CD4-positive, alpha-beta T cell treated with Interferon alpha-2 for 1 hour (primary cell): ENCODE data around the gene RGS18.
A peak's percentile ranks its signal among the peaks of the same experiment; 100 is the strongest.
"Not testable (repeated sequence)": the region's sequence is repeated elsewhere in the genome, so short reads cannot be mapped to it uniquely, and the experiment has no call there.

Experiments
- DNase-seq, 2 donors: peaks; one replicate each; pipeline ENCODE4 v3.0.0-alpha.2; 2020 to 2022

Gene RGS18

GRCh38 chr1:192158181-192158580, at the start of gene RGS18:
Gene RGS18, plus strand, starts transcription at chr1:192158462. Its CDS starts 176 bp downstream, at chr1:192158638.
- peak; percentile 23 for DNase-seq

GRCh38 chr1:192109576-192109975, 48.7 kb upstream of the RGS18 start:
- DNase-seq: no peak

- no peak for DNase-seq
These were observed 43.3 kb upstream of the RGS18 start for GRCh38 chr1:192115000-192115399.

GRCh38 chr1:192118881-192119405, 39.3 kb upstream of the RGS18 start:
- no peak for DNase-seq

GRCh38 chr1:192119701-192120100, 38.6 kb upstream of the RGS18 start:
- no peak for DNase-seq

GRCh38 chr1:192122668-192123067, 35.6 kb upstream of the RGS18 start:
- DNase-seq: no peak

- no peak for DNase-seq
These were observed 35.0 kb upstream of the RGS18 start for GRCh38 chr1:192123212-192123611.

GRCh38 chr1:192126030-192126619, 32.1 kb upstream of the RGS18 start:
- no peak for DNase-seq

- no peak for DNase-seq
These were observed 28.1 kb upstream of the RGS18 start for GRCh38 chr1:192130175-192130574.

GRCh38 chr1:192130865-192131264, 27.4 kb upstream of the RGS18 start:
- not testable (repeated sequence) for DNase-seq

- no peak for DNase-seq
These were observed 26.3 kb upstream of the RGS18 start for GRCh38 chr1:192131914-192132313.

GRCh38 chr1:192133350-192133926, 24.8 kb upstream of the RGS18 start:
- DNase-seq: no peak

GRCh38 chr1:192140382-192140781, 17.9 kb upstream of the RGS18 start:
- DNase-seq: no peak

GRCh38 chr1:192147221-192147620, 11.0 kb upstream of the RGS18 start:
- DNase-seq: no peak

- DNase-seq: no peak
These were observed 10.6 kb upstream of the RGS18 start for GRCh38 chr1:192147696-192148095.

- no peak for DNase-seq
These were observed 7.1 kb upstream of the RGS18 start for GRCh38 chr1:192151176-192151575.

- DNase-seq: no peak
These were observed 5.0 kb upstream of the RGS18 start for GRCh38 chr1:192153276-192153675.

- DNase-seq: no peak
These were observed 1.2 kb upstream of the RGS18 start for GRCh38 chr1:192157067-192157466.

- no peak for DNase-seq
These were observed 752 bp downstream of the RGS18 start for GRCh38 chr1:192159014-192159413.

- DNase-seq: no peak
These were observed 1.5 kb downstream of the RGS18 start for GRCh38 chr1:192159781-192160180.

GRCh38 chr1:192160196-192160595, 1.9 kb downstream of the RGS18 start:
- DNase-seq: no peak

- DNase-seq: no peak
These were observed 3.7 kb downstream of the RGS18 start for GRCh38 chr1:192161976-192162375.

- DNase-seq: peak in 1 of 2 donors; percentile 7
These were observed 4.1 kb downstream of the RGS18 start for GRCh38 chr1:192162376-192162775.

- not testable (repeated sequence) for DNase-seq
These were observed 6.7 kb downstream of the RGS18 start for GRCh38 chr1:192165002-192165401.

GRCh38 chr1:192167011-192167410, 8.7 kb downstream of the RGS18 start:
- DNase-seq: no peak
